ENCODE measurements around the gene PARP12. TPM values are rescaled to one million over a fixed set of nuclear protein-coding genes. Genes with fewer than 3 reads are reported as not detected.

Gene PARP12
- total and polyA plus RNA-seq, 5 donors, result 9.4 to 21.6 (median 11.0) TPM

GRCh38 chr7:140034421-140034820, 28.3 kb downstream of the PARP12 start:
- H3K4me1 ChIP-seq (ENCODE audit: control insufficient read depth, insufficient read depth, low read length), result no peaks in the 10 kb centered on the region
- no peak overlapping the region for H3K4me3 ChIP-seq (ENCODE audit: low read length)
- no peaks in the 10 kb centered on the region for H3K9me3 ChIP-seq (ENCODE audit: control insufficient read depth, low read length)
- no peak for ATAC-seq
- no peak for DNase-seq
- no peaks in the 10 kb centered on the region for H3K27me3 ChIP-seq (ENCODE audit: control insufficient read depth, insufficient read depth)
- H3K27ac ChIP-seq (ENCODE audit: low read length), result no peak overlapping the region
- intact Hi-C loops (cut with DNase I), result no loop called here

- no peaks in the 10 kb centered on the region for H3K4me1 ChIP-seq (ENCODE audit: control insufficient read depth, insufficient read depth, low read length)
- H3K4me3 ChIP-seq (ENCODE audit: low read length), result no peak overlapping the region
- no peaks in the 10 kb centered on the region for H3K27me3 ChIP-seq (ENCODE audit: control insufficient read depth, insufficient read depth)
- no peaks in the 10 kb centered on the region for H3K9me3 ChIP-seq (ENCODE audit: control insufficient read depth, low read length)
- H3K27ac ChIP-seq (ENCODE audit: low read length), result no peak overlapping the region
- ATAC-seq, result no peak
- 96% methylated on average over 14 of the region's 14 CpGs for WGBS
- intact Hi-C loops (cut with DNase I), result no loop called here
- DNase-seq, result no peak
Observed at GRCh38 chr7:140033779-140034363, 28.9 kb downstream of the PARP12 start.

- ATAC-seq, result no peak
- WGBS, result 92% methylated on average over 8 of the region's 8 CpGs
- H3K9me3 ChIP-seq (ENCODE audit: control insufficient read depth, low read length), result no peaks in the 10 kb centered on the region
- H3K27me3 ChIP-seq (ENCODE audit: control insufficient read depth, insufficient read depth), result no peaks in the 10 kb centered on the region
- intact Hi-C loops (cut with DNase I), result no loop called here
- DNase-seq, result no peak
- H3K27ac ChIP-seq (ENCODE audit: low read length), result no peak overlapping the region
- no peak overlapping the region for H3K4me3 ChIP-seq (ENCODE audit: low read length)
- H3K4me1 ChIP-seq (ENCODE audit: control insufficient read depth, insufficient read depth, low read length), result no peaks in the 10 kb centered on the region
Observed at GRCh38 chr7:140033036-140033435, 29.7 kb downstream of the PARP12 start.

- Histone ChIP-seq H3K4me3 (ENCODE audit: low read length) (no peak overlapping the region), H3K27me3 (ENCODE audit: control insufficient read depth, insufficient read depth) (no peaks in the 10 kb centered on the region), H3K4me1 (ENCODE audit: control insufficient read depth, insufficient read depth, low read length) (no peaks in the 10 kb centered on the region), H3K9me3 (ENCODE audit: control insufficient read depth, low read length) (no peaks in the 10 kb centered on the region), H3K27ac (ENCODE audit: low read length) (no peak overlapping the region)
- WGBS, result 97% methylated on average over 1 of the region's 1 CpG
- DNase-seq (no peak), ATAC-seq (no peak)
- intact Hi-C loops (cut with DNase I), result no loop called here
Observed at GRCh38 chr7:140031364-140031763, 31.4 kb downstream of the PARP12 start.

GRCh38 chr7:140029072-140029471, 33.7 kb downstream of the PARP12 start:
- Histone ChIP-seq H3K27ac (ENCODE audit: low read length) (no peak overlapping the region), H3K9me3 (ENCODE audit: control insufficient read depth, low read length) (no peaks in the 10 kb centered on the region), H3K4me1 (ENCODE audit: control insufficient read depth, insufficient read depth, low read length) (no peaks in the 10 kb centered on the region), H3K27me3 (ENCODE audit: control insufficient read depth, insufficient read depth) (no peaks in the 10 kb centered on the region), H3K4me3 (ENCODE audit: low read length) (no peak overlapping the region)
- 86% methylated on average over 1 of the region's 1 CpG for WGBS
- intact Hi-C loops (cut with DNase I), result no loop called here
- ATAC-seq (no peak), DNase-seq (no peak)

- DNase-seq (no peak), ATAC-seq (no peak)
- no peaks in the 10 kb centered on the region for H3K4me1 ChIP-seq (ENCODE audit: control insufficient read depth, insufficient read depth, low read length)
- H3K9me3 ChIP-seq (ENCODE audit: control insufficient read depth, low read length), result no peaks in the 10 kb centered on the region
- H3K4me3 ChIP-seq (ENCODE audit: low read length), result no peak overlapping the region
- WGBS, result 97% methylated on average over 4 of the region's 4 CpGs
- no peak overlapping the region for H3K27ac ChIP-seq (ENCODE audit: low read length)
- intact Hi-C loops (cut with DNase I), result no loop called here
- H3K27me3 ChIP-seq (ENCODE audit: control insufficient read depth, insufficient read depth), result no peaks in the 10 kb centered on the region
Observed at GRCh38 chr7:140028311-140028710, 34.4 kb downstream of the PARP12 start.

- H3K4me1 ChIP-seq (ENCODE audit: control insufficient read depth, insufficient read depth, low read length), result no peaks in the 10 kb centered on the region
- no peak for ATAC-seq
- no peaks in the 10 kb centered on the region for H3K27me3 ChIP-seq (ENCODE audit: control insufficient read depth, insufficient read depth)
- intact Hi-C loops (cut with DNase I), result no loop called here
- DNase-seq, result no peak
- 85% methylated on average over 9 of the region's 9 CpGs for WGBS
- no peak overlapping the region for H3K4me3 ChIP-seq (ENCODE audit: low read length)
- H3K27ac ChIP-seq (ENCODE audit: low read length), result no peak overlapping the region
- H3K9me3 ChIP-seq (ENCODE audit: control insufficient read depth, low read length), result no peaks in the 10 kb centered on the region
Observed at GRCh38 chr7:140027858-140028257, 34.9 kb downstream of the PARP12 start.

GRCh38 chr7:140026935-140027334, 35.8 kb downstream of the PARP12 start:
- no peaks in the 10 kb centered on the region for H3K9me3 ChIP-seq (ENCODE audit: control insufficient read depth, low read length)
- H3K4me1 ChIP-seq (ENCODE audit: control insufficient read depth, insufficient read depth, low read length), result no peaks in the 10 kb centered on the region
- ATAC-seq, result no peak
- intact Hi-C loops (cut with DNase I), result no loop called here
- no peaks in the 10 kb centered on the region for H3K27me3 ChIP-seq (ENCODE audit: control insufficient read depth, insufficient read depth)
- DNase-seq, result no peak
- no peak overlapping the region for H3K27ac ChIP-seq (ENCODE audit: low read length)
- no peak overlapping the region for H3K4me3 ChIP-seq (ENCODE audit: low read length)
- 97% methylated on average over 9 of the region's 9 CpGs for WGBS

GRCh38 chr7:140025814-140026433, 36.8 kb downstream of the PARP12 start:
- Histone ChIP-seq H3K27ac (ENCODE audit: low read length) (no peak overlapping the region), H3K4me1 (ENCODE audit: control insufficient read depth, insufficient read depth, low read length) (no peaks in the 10 kb centered on the region), H3K27me3 (ENCODE audit: control insufficient read depth, insufficient read depth) (no peaks in the 10 kb centered on the region), H3K9me3 (ENCODE audit: control insufficient read depth, low read length) (no peaks in the 10 kb centered on the region), H3K4me3 (ENCODE audit: low read length) (no peak overlapping the region)
- intact Hi-C loops (cut with DNase I), result no loop called here
- DNase-seq (no peak), ATAC-seq (no peak)
- 91% methylated on average over 12 of the region's 12 CpGs for WGBS

GRCh38 chr7:140025241-140025640, 37.5 kb downstream of the PARP12 start:
- intact Hi-C loops (cut with DNase I), result no loop called here
- Histone ChIP-seq H3K27me3 (ENCODE audit: control insufficient read depth, insufficient read depth) (no peaks in the 10 kb centered on the region), H3K27ac (ENCODE audit: low read length) (no peak overlapping the region), H3K4me3 (ENCODE audit: low read length) (no peak overlapping the region), H3K9me3 (ENCODE audit: control insufficient read depth, low read length) (no peaks in the 10 kb centered on the region), H3K4me1 (ENCODE audit: control insufficient read depth, insufficient read depth, low read length) (no peaks in the 10 kb centered on the region)
- ATAC-seq, result no peak
- no peak for DNase-seq
- WGBS, result 92% methylated on average over 4 of the region's 4 CpGs

GRCh38 chr7:140024585-140024984, 38.2 kb downstream of the PARP12 start:
- no peaks in the 10 kb centered on the region for H3K9me3 ChIP-seq (ENCODE audit: control insufficient read depth, low read length)
- H3K27me3 ChIP-seq (ENCODE audit: control insufficient read depth, insufficient read depth), result no peaks in the 10 kb centered on the region
- H3K4me1 ChIP-seq (ENCODE audit: control insufficient read depth, insufficient read depth, low read length), result no peaks in the 10 kb centered on the region
- WGBS, result 95% methylated on average over 18 of the region's 18 CpGs
- DNase-seq, result no peak
- no peak for ATAC-seq
- intact Hi-C loops (cut with DNase I), result no loop called here
- no peak overlapping the region for H3K27ac ChIP-seq (ENCODE audit: low read length)
- no peak overlapping the region for H3K4me3 ChIP-seq (ENCODE audit: low read length)

GRCh38 chr7:140023728-140024127, 39.0 kb downstream of the PARP12 start:
- Histone ChIP-seq H3K27ac (ENCODE audit: low read length) (no peak overlapping the region), H3K27me3 (ENCODE audit: control insufficient read depth, insufficient read depth) (no peaks in the 10 kb centered on the region), H3K9me3 (ENCODE audit: control insufficient read depth, low read length) (no peaks in the 10 kb centered on the region), H3K4me3 (ENCODE audit: low read length) (no peak overlapping the region), H3K4me1 (ENCODE audit: control insufficient read depth, insufficient read depth, low read length) (no peaks in the 10 kb centered on the region)
- DNase-seq (no peak), ATAC-seq (no peak)
- WGBS, result 92% methylated on average over 6 of the region's 6 CpGs
- intact Hi-C loops (cut with DNase I), result no loop called here

All from right cardiac atrium (tissue), 5 donors.